Neural cell (in vitro differentiated cells): ENCODE results near the gene SWT1. TPM values are rescaled to one million over a fixed set of nuclear protein-coding genes. Genes with fewer than 3 reads are reported as not detected.

Source experiments
- H2AFZ ChIP-seq: fragments of 200-600, 300-800 bp; sonication (generic), shearing (Covaris generic); 2 replicates; pipeline ENCODE4 v1.6.0; 2014; ENCODE audit warnings: low read depth, mild to moderate bottlenecking, antibody characterized with exemption, low read length, moderate library complexity
- H3F3A ChIP-seq: fragments of 200-600 bp; shearing (Covaris generic); 2 replicates; pipeline ENCODE4 v1.6.1; 2016; ENCODE audit warnings: mild to moderate bottlenecking, moderate library complexity, mixed read lengths, antibody characterized with exemption, low read length; ENCODE audit not compliant: insufficient read depth, poor library complexity, severe bottlenecking
- H3K27ac ChIP-seq: fragments of 200-600, 300-800 bp; sonication (generic), shearing (Covaris generic); 2 replicates; pipeline ENCODE4 v1.5.1; 2014; ENCODE audit warnings: mild to moderate bottlenecking, low read length, moderate library complexity
- H3K27me3 ChIP-seq: fragments of 300-800, 200-600 bp; sonication (generic), shearing (Covaris generic); 2 replicates; pipeline ENCODE4 v1.6.0; 2014; ENCODE audit warnings: mild to moderate bottlenecking, low read depth, low read length, moderate library complexity; ENCODE audit not compliant: insufficient read depth
- H3K36me3 ChIP-seq: fragments of 300-800, 200-600 bp; sonication (generic), shearing (Covaris generic); 2 replicates; pipeline ENCODE4 v1.5.1; 2014; ENCODE audit warnings: mild to moderate bottlenecking, antibody characterized with exemption, low read length, moderate library complexity; ENCODE audit not compliant: insufficient read depth
- H3K4me2 ChIP-seq: fragments of 300-800, 200-600 bp; sonication (generic), shearing (Covaris generic); 2 replicates; pipeline ENCODE4 v1.6.0; 2014; ENCODE audit warnings: mild to moderate bottlenecking, low read length
- H3K4me3 ChIP-seq: fragments of 300-800, 200-600 bp; sonication (generic), shearing (Covaris generic); 2 replicates; pipeline ENCODE4 v1.5.1; 2014; ENCODE audit warnings: mild to moderate bottlenecking, low read length, moderate library complexity
- H3K79me2 ChIP-seq: fragments of 200-600 bp; shearing (Covaris generic); replicated peaks from 2 replicates; pipeline ENCODE4 v1.6.0; 2014; ENCODE audit warnings: mild to moderate bottlenecking, low read length, moderate library complexity; ENCODE audit not compliant: insufficient read depth
- H3K9ac ChIP-seq: fragments of 300-800, 200-600 bp; sonication (generic), shearing (Covaris generic); 2 replicates; pipeline ENCODE4 v1.6.1; 2016; ENCODE audit warnings: mild to moderate bottlenecking, low read length, mixed read lengths
- H3K9me2 ChIP-seq: fragments of 200-600 bp; shearing (Covaris generic); 2 replicates; pipeline ENCODE4 v1.6.1; 2016; ENCODE audit warnings: mild to moderate bottlenecking, low read length, mixed read lengths; ENCODE audit not compliant: insufficient read depth
- H3K9me3 ChIP-seq: fragments of 200-600, 300-800 bp; sonication (generic), shearing (Covaris generic); 2 replicates; pipeline ENCODE4 v1.6.1; 2016; ENCODE audit warnings: mild to moderate bottlenecking, mixed run types, low read length, moderate library complexity, mixed read lengths
- H4K20me1 ChIP-seq: fragments of 200-600 bp; shearing (Covaris generic); 2 replicates; pipeline ENCODE4 v1.6.1; 2016; ENCODE audit warnings: mild to moderate bottlenecking, mixed run types; ENCODE audit not compliant: insufficient read depth
- EP300 ChIP-seq: fragments of 450-650 bp; conservative IDR thresholded peaks from 2 replicates; pipeline ENCODE4 v1.6.1; 2014; ENCODE audit warnings: antibody characterized with exemption, mild to moderate bottlenecking, moderate library complexity; ENCODE audit not compliant: poor library complexity, severe bottlenecking
- EZH2 ChIP-seq: fragments of 200-600, 300-800 bp; shearing (Covaris generic), sonication (generic); IDR thresholded peaks from 2 replicates; pipeline ENCODE4 v1.6.1; 2014; ENCODE audit warnings: antibody characterized with exemption, low read length, borderline replicate concordance, mild to moderate bottlenecking; ENCODE audit not compliant: insufficient read depth, poor library complexity, severe bottlenecking
- MXI1 ChIP-seq: fragments of 450-650 bp; conservative IDR thresholded peaks from 2 replicates; pipeline ENCODE4 v1.6.1; 2014; ENCODE audit warnings: antibody characterized with exemption, mild to moderate bottlenecking; ENCODE audit not compliant: poor library complexity, severe bottlenecking
- POLR2AphosphoS5 ChIP-seq: IDR thresholded peaks from 2 replicates; pipeline ENCODE4 v1.6.1; 2012
- RAD21 ChIP-seq: fragments of 450-650 bp; conservative IDR thresholded peaks from 2 replicates; pipeline ENCODE4 v1.6.1; 2014; ENCODE audit warnings: antibody characterized with exemption, mild to moderate bottlenecking, moderate library complexity
- SMC3 ChIP-seq: fragments of 450-650 bp; conservative IDR thresholded peaks from 2 replicates; pipeline ENCODE4 v1.6.1; 2014; ENCODE audit warnings: antibody characterized with exemption, mild to moderate bottlenecking, moderate library complexity; ENCODE audit not compliant: poor library complexity
- TAF1 ChIP-seq: IDR thresholded peaks from 2 replicates; pipeline ENCODE4 v1.6.1; 2012; ENCODE audit warnings: low read depth
- polyA plus RNA-seq: library from polyadenylated mRNA; depleted of rRNA; stranded (reverse); fragments of >200 nt; gene quantifications from 2 replicates; pipeline ENCODE4 v1.2.3, GENCODE V29; 2014
- TF ChIP-seq, protein P1 (sequence below): fragments of 450-650 bp; IDR thresholded peaks from 2 replicates; pipeline ENCODE4 v1.5.1; 2014; ENCODE audit warnings: antibody characterized with exemption, mild to moderate bottlenecking, moderate library complexity; ENCODE audit not compliant: poor library complexity, severe bottlenecking
- TF ChIP-seq, protein P2 (sequence below): IDR thresholded peaks from 2 replicates; pipeline ENCODE4 v1.6.1; 2012; ENCODE audit warnings: borderline replicate concordance

Gene SWT1
- polyA plus RNA-seq, 1 donor from 2014 or later, result 9.3 TPM

DNA sequence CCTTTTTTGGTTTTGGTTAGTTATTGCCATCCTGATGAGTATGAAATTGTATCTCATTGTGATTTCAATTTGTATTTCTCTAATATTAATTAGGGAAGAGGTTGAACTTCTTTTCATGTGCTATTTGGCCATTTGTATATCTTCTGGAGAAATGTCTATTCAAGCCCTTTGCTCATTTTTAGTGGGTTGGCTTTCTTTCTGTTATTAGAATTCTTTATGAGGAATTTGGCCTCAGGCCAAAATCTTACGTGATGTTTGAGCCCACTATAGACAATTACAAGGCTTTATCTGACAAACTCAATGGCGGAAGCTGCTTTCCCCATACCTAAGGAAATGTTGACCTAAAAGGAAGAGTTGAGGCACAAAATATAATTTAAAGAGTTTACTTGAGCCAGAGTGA lies 127.1 kb downstream of the SWT1 start:
- Histone ChIP-seq H4K20me1 (no peaks in the 10 kb centered on the region), H3K4me3 (no peak overlapping the region), H3K27me3 (no peaks in the 10 kb centered on the region), H3K4me2 (no peak overlapping the region), H3K9me2 (no peaks in the 10 kb centered on the region), H3K27ac (no peak overlapping the region), H3K36me3 (peaks cover 6% of the 10 kb centered on the region), H3K9me3 (no peaks in the 10 kb centered on the region), H3F3A (no peaks in the 10 kb centered on the region), H2AFZ (no peak overlapping the region), H3K9ac (no peak overlapping the region), H3K79me2 (no peaks in the 10 kb centered on the region)
- TF ChIP-seq POLR2AphosphoS5, result no peak
- no peak for TF ChIP-seq EZH2
- TF ChIP-seq, protein P1, sequence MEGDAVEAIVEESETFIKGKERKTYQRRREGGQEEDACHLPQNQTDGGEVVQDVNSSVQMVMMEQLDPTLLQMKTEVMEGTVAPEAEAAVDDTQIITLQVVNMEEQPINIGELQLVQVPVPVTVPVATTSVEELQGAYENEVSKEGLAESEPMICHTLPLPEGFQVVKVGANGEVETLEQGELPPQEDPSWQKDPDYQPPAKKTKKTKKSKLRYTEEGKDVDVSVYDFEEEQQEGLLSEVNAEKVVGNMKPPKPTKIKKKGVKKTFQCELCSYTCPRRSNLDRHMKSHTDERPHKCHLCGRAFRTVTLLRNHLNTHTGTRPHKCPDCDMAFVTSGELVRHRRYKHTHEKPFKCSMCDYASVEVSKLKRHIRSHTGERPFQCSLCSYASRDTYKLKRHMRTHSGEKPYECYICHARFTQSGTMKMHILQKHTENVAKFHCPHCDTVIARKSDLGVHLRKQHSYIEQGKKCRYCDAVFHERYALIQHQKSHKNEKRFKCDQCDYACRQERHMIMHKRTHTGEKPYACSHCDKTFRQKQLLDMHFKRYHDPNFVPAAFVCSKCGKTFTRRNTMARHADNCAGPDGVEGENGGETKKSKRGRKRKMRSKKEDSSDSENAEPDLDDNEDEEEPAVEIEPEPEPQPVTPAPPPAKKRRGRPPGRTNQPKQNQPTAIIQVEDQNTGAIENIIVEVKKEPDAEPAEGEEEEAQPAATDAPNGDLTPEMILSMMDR, result no peak
- TF ChIP-seq, protein P2, sequence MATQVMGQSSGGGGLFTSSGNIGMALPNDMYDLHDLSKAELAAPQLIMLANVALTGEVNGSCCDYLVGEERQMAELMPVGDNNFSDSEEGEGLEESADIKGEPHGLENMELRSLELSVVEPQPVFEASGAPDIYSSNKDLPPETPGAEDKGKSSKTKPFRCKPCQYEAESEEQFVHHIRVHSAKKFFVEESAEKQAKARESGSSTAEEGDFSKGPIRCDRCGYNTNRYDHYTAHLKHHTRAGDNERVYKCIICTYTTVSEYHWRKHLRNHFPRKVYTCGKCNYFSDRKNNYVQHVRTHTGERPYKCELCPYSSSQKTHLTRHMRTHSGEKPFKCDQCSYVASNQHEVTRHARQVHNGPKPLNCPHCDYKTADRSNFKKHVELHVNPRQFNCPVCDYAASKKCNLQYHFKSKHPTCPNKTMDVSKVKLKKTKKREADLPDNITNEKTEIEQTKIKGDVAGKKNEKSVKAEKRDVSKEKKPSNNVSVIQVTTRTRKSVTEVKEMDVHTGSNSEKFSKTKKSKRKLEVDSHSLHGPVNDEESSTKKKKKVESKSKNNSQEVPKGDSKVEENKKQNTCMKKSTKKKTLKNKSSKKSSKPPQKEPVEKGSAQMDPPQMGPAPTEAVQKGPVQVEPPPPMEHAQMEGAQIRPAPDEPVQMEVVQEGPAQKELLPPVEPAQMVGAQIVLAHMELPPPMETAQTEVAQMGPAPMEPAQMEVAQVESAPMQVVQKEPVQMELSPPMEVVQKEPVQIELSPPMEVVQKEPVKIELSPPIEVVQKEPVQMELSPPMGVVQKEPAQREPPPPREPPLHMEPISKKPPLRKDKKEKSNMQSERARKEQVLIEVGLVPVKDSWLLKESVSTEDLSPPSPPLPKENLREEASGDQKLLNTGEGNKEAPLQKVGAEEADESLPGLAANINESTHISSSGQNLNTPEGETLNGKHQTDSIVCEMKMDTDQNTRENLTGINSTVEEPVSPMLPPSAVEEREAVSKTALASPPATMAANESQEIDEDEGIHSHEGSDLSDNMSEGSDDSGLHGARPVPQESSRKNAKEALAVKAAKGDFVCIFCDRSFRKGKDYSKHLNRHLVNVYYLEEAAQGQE, result no peak
- no peak for TF ChIP-seq EP300
- TF ChIP-seq RAD21, result no peak
- no peak for TF ChIP-seq MXI1
- no peak for TF ChIP-seq SMC3
- TF ChIP-seq TAF1, result no peak

DNA sequence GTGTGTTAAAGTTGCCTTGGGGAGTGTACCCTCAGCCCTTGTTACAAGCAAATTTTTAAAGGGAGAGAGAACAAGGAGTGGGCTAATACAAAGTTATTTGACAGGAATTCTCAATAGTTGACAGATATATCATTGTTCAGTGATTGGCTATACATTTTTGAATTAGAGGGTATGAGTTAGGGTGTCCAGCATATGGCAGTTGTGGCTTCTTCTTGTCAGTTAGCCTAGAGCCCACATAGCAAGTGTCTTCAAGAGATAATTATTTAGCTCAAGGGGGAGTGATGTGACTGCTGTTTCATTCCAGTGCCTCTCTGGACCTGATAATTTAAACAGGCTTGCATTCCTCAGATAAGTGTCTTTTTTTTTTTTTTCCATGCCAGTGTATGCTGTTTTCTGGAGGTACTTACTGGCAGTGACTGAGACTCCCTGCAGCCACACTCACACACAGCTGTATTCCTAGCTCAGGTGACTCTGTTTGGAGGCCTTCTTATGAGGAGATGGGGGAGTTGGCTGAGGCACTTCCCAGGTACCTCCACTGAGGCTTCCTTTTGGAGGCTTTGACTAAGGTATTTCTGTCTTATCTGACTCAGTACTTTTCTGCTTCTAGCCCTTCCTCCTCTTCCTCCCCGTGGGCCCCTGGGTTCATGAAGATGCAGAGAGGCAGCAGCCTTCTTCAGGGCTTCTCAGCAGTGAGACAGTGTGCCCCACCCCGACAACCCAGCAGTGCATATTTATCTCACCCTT lies 127.7 kb downstream of the SWT1 start:
- no peaks in the 10 kb centered on the region for H3F3A ChIP-seq
- H3K79me2 ChIP-seq, result no peaks in the 10 kb centered on the region
- H3K27ac ChIP-seq, result no peak overlapping the region
- no peaks in the 10 kb centered on the region for H3K27me3 ChIP-seq
- no peak overlapping the region for H3K9ac ChIP-seq
- H3K4me2 ChIP-seq, result no peak overlapping the region
- H2AFZ ChIP-seq, result no peak overlapping the region
- H3K9me2 ChIP-seq, result no peaks in the 10 kb centered on the region
- H3K36me3 ChIP-seq, result peaks cover 6% of the 10 kb centered on the region
- TF ChIP-seq, protein P2, result no peak
- TF ChIP-seq EZH2, result no peak
- TF ChIP-seq SMC3, result no peak
- no peak for TF ChIP-seq MXI1
- no peak for TF ChIP-seq POLR2AphosphoS5
- no peaks in the 10 kb centered on the region for H3K9me3 ChIP-seq
- no peaks in the 10 kb centered on the region for H4K20me1 ChIP-seq
- H3K4me3 ChIP-seq, result no peak overlapping the region
